ENCODE measurements around the gene NSUN2.

The NSUN2 gene

GRCh38 chr5:6638236-6638635 is 5.4 kb upstream of the NSUN2 start:
- H3K27me3 ChIP-seq (ENCODE audit: insufficient read depth, low read length) = no peaks in the 10 kb centered on the region
- H3K27ac ChIP-seq (ENCODE audit: low read length) = no peak overlapping the region
- no peaks in the 10 kb centered on the region for H3K9me3 ChIP-seq (ENCODE audit: insufficient read depth, low read depth, low read length)
- H3K36me3 ChIP-seq (ENCODE audit: insufficient read depth, low read depth, low read length) = no peaks in the 10 kb centered on the region
- no peak overlapping the region for H3K9ac ChIP-seq (ENCODE audit: low read depth, low read length)
- H3K4me1 ChIP-seq (ENCODE audit: insufficient read depth, low read length) = peaks cover 5% of the 10 kb centered on the region
- no peak overlapping the region for H3K4me3 ChIP-seq (ENCODE audit: low read length)

- H3K9me3 ChIP-seq (ENCODE audit: insufficient read depth, low read depth, low read length) = no peaks in the 10 kb centered on the region
- no peak overlapping the region for H3K27ac ChIP-seq (ENCODE audit: low read length)
- no peaks in the 10 kb centered on the region for H3K36me3 ChIP-seq (ENCODE audit: insufficient read depth, low read depth, low read length)
- no peak overlapping the region for H3K4me3 ChIP-seq (ENCODE audit: low read length)
- H3K4me1 ChIP-seq (ENCODE audit: insufficient read depth, low read length) = peaks cover 5% of the 10 kb centered on the region
- no peaks in the 10 kb centered on the region for H3K27me3 ChIP-seq (ENCODE audit: insufficient read depth, low read length)
- H3K9ac ChIP-seq (ENCODE audit: low read depth, low read length) = no peak overlapping the region
Measured at GRCh38 chr5:6637590-6637989, 4.7 kb upstream of the NSUN2 start.

GRCh38 chr5:6637022-6637421 is 4.2 kb upstream of the NSUN2 start:
- H3K9me3 ChIP-seq (ENCODE audit: insufficient read depth, low read depth, low read length) = no peaks in the 10 kb centered on the region
- no peak overlapping the region for H3K4me3 ChIP-seq (ENCODE audit: low read length)
- H3K27me3 ChIP-seq (ENCODE audit: insufficient read depth, low read length) = no peaks in the 10 kb centered on the region
- H3K9ac ChIP-seq (ENCODE audit: low read depth, low read length) = no peak overlapping the region
- no peak overlapping the region for H3K27ac ChIP-seq (ENCODE audit: low read length)
- no peaks in the 10 kb centered on the region for H3K36me3 ChIP-seq (ENCODE audit: insufficient read depth, low read depth, low read length)
- H3K4me1 ChIP-seq (ENCODE audit: insufficient read depth, low read length) = peaks cover 5% of the 10 kb centered on the region

- Histone ChIP-seq H3K36me3 (ENCODE audit: insufficient read depth, low read depth, low read length) (peaks cover 5% of the 10 kb centered on the region), H3K4me3 (ENCODE audit: low read length) (no peak overlapping the region), H3K27ac (ENCODE audit: low read length) (no peak overlapping the region), H3K27me3 (ENCODE audit: insufficient read depth, low read length) (no peaks in the 10 kb centered on the region), H3K4me1 (ENCODE audit: insufficient read depth, low read length) (peaks cover 8% of the 10 kb centered on the region), H3K9me3 (ENCODE audit: insufficient read depth, low read depth, low read length) (no peaks in the 10 kb centered on the region), H3K9ac (ENCODE audit: low read depth, low read length) (no peak overlapping the region)
Measured at GRCh38 chr5:6636293-6636692, 3.4 kb upstream of the NSUN2 start.

- Histone ChIP-seq H3K4me3 (ENCODE audit: low read length) (peak overlapping the region; percentile 63; the same call in 1 of the 2 replicates), H3K9me3 (ENCODE audit: insufficient read depth, low read depth, low read length) (no peaks in the 10 kb centered on the region), H3K4me1 (ENCODE audit: insufficient read depth, low read length) (peaks cover 8% of the 10 kb centered on the region), H3K27me3 (ENCODE audit: insufficient read depth, low read length) (no peaks in the 10 kb centered on the region), H3K36me3 (ENCODE audit: insufficient read depth, low read depth, low read length) (peaks cover 19% of the 10 kb centered on the region), H3K27ac (ENCODE audit: low read length) (no peak overlapping the region), H3K9ac (ENCODE audit: low read depth, low read length) (peak overlapping the region; percentile 61; the same call in 1 of the 2 replicates)
Measured at GRCh38 chr5:6634788-6635430, 2.1 kb upstream of the NSUN2 start.

- H3K9ac ChIP-seq (ENCODE audit: low read depth, low read length) = peak overlapping the region; percentile 61; the same call in 1 of the 2 replicates
- peak overlapping the region; percentile 91 for H3K4me3 ChIP-seq (ENCODE audit: low read length)
- H3K9me3 ChIP-seq (ENCODE audit: insufficient read depth, low read depth, low read length) = no peaks in the 10 kb centered on the region
- H3K27ac ChIP-seq (ENCODE audit: low read length) = no peak overlapping the region
- H3K4me1 ChIP-seq (ENCODE audit: insufficient read depth, low read length) = peaks cover 8% of the 10 kb centered on the region
- H3K27me3 ChIP-seq (ENCODE audit: insufficient read depth, low read length) = no peaks in the 10 kb centered on the region
- H3K36me3 ChIP-seq (ENCODE audit: insufficient read depth, low read depth, low read length) = peaks cover 25% of the 10 kb centered on the region
Measured at GRCh38 chr5:6634306-6634705, 1.5 kb upstream of the NSUN2 start.

GRCh38 chr5:6633469-6634245 is 813 bp upstream of the NSUN2 start:
- Histone ChIP-seq H3K9ac (ENCODE audit: low read depth, low read length) (peak overlapping the region; percentile 91), H3K27ac (ENCODE audit: low read length) (no peak overlapping the region), H3K27me3 (ENCODE audit: insufficient read depth, low read length) (no peaks in the 10 kb centered on the region)

GRCh38 chr5:6632324-6632887 is 438 bp downstream of the NSUN2 start:
- Histone ChIP-seq H3K9ac (ENCODE audit: low read depth, low read length) (peak overlapping the region; percentile 91), H3K9me3 (ENCODE audit: insufficient read depth, low read depth, low read length) (no peaks in the 10 kb centered on the region), H3K36me3 (ENCODE audit: insufficient read depth, low read depth, low read length) (peaks cover 44% of the 10 kb centered on the region), H3K4me3 (ENCODE audit: low read length) (peak overlapping the region; percentile 91), H3K4me1 (ENCODE audit: insufficient read depth, low read length) (peaks cover 8% of the 10 kb centered on the region), H3K27ac (ENCODE audit: low read length) (no peak overlapping the region), H3K27me3 (ENCODE audit: insufficient read depth, low read length) (no peaks in the 10 kb centered on the region)

More at GRCh38 chr5:6633469-6634245, 813 bp upstream of the NSUN2 start:
- H3K4me1 ChIP-seq (ENCODE audit: insufficient read depth, low read length) = peaks cover 8% of the 10 kb centered on the region
- H3K36me3 ChIP-seq (ENCODE audit: insufficient read depth, low read depth, low read length) = peaks cover 31% of the 10 kb centered on the region
- peak overlapping the region; percentile 91 for H3K4me3 ChIP-seq (ENCODE audit: low read length)
- H3K9me3 ChIP-seq (ENCODE audit: insufficient read depth, low read depth, low read length) = no peaks in the 10 kb centered on the region

- H3K36me3 ChIP-seq (ENCODE audit: insufficient read depth, low read depth, low read length) = peaks cover 53% of the 10 kb centered on the region
- H3K4me1 ChIP-seq (ENCODE audit: insufficient read depth, low read length) = peaks cover 8% of the 10 kb centered on the region
- H3K9me3 ChIP-seq (ENCODE audit: insufficient read depth, low read depth, low read length) = no peaks in the 10 kb centered on the region
- H3K27me3 ChIP-seq (ENCODE audit: insufficient read depth, low read length) = no peaks in the 10 kb centered on the region
- peak overlapping the region; percentile 91; the same call in 1 of the 2 replicates for H3K9ac ChIP-seq (ENCODE audit: low read depth, low read length)
- H3K4me3 ChIP-seq (ENCODE audit: low read length) = peak overlapping the region; percentile 91
- no peak overlapping the region for H3K27ac ChIP-seq (ENCODE audit: low read length)
Measured at GRCh38 chr5:6631441-6631840, 1.4 kb downstream of the NSUN2 start.

GRCh38 chr5:6626508-6626907 is 6.3 kb downstream of the NSUN2 start:
- peaks cover 1% of the 10 kb centered on the region; the same call in 1 of the 2 replicates for H3K4me1 ChIP-seq (ENCODE audit: insufficient read depth, low read length)
- peaks cover 100% of the 10 kb centered on the region for H3K36me3 ChIP-seq (ENCODE audit: insufficient read depth, low read depth, low read length)
- H3K9ac ChIP-seq (ENCODE audit: low read depth, low read length) = no peak overlapping the region
- no peak overlapping the region for H3K4me3 ChIP-seq (ENCODE audit: low read length)
- H3K9me3 ChIP-seq (ENCODE audit: insufficient read depth, low read depth, low read length) = no peaks in the 10 kb centered on the region
- H3K27me3 ChIP-seq (ENCODE audit: insufficient read depth, low read length) = no peaks in the 10 kb centered on the region
- H3K27ac ChIP-seq (ENCODE audit: low read length) = no peak overlapping the region

GRCh38 chr5:6623941-6624340 is 8.9 kb downstream of the NSUN2 start:
- Histone ChIP-seq H3K9me3 (ENCODE audit: insufficient read depth, low read depth, low read length) (no peaks in the 10 kb centered on the region), H3K4me1 (ENCODE audit: insufficient read depth, low read length) (no peaks in the 10 kb centered on the region), H3K27me3 (ENCODE audit: insufficient read depth, low read length) (no peaks in the 10 kb centered on the region), H3K36me3 (ENCODE audit: insufficient read depth, low read depth, low read length) (peaks cover 97% of the 10 kb centered on the region), H3K4me3 (ENCODE audit: low read length) (no peak overlapping the region), H3K27ac (ENCODE audit: low read length) (no peak overlapping the region), H3K9ac (ENCODE audit: low read depth, low read length) (no peak overlapping the region)

- H3K9me3 ChIP-seq (ENCODE audit: insufficient read depth, low read depth, low read length) = no peaks in the 10 kb centered on the region
- H3K4me3 ChIP-seq (ENCODE audit: low read length) = no peak overlapping the region
- H3K9ac ChIP-seq (ENCODE audit: low read depth, low read length) = no peak overlapping the region
- peaks cover 97% of the 10 kb centered on the region for H3K36me3 ChIP-seq (ENCODE audit: insufficient read depth, low read depth, low read length)
- no peaks in the 10 kb centered on the region for H3K4me1 ChIP-seq (ENCODE audit: insufficient read depth, low read length)
- no peaks in the 10 kb centered on the region for H3K27me3 ChIP-seq (ENCODE audit: insufficient read depth, low read length)
- H3K27ac ChIP-seq (ENCODE audit: low read length) = no peak overlapping the region
Measured at GRCh38 chr5:6623228-6623627, 9.6 kb downstream of the NSUN2 start.
